Hematopoietic multipotent progenitor cell treated with erythropoietin and hydrocortisone succinate and interleukin-3 and kit ligand, for 8 days (in vitro differentiated cells): Measurements from ENCODE around the gene MS4A1.
"Not testable (repeated sequence)": the region's sequence is repeated elsewhere in the genome, so short reads cannot be mapped to it uniquely, and the experiment has no call there.

Experiments
- DNase-seq: peaks from one replicate; pipeline ENCODE4 v3.0.0-alpha.2; 2015

MS4A1 gene

DNA sequence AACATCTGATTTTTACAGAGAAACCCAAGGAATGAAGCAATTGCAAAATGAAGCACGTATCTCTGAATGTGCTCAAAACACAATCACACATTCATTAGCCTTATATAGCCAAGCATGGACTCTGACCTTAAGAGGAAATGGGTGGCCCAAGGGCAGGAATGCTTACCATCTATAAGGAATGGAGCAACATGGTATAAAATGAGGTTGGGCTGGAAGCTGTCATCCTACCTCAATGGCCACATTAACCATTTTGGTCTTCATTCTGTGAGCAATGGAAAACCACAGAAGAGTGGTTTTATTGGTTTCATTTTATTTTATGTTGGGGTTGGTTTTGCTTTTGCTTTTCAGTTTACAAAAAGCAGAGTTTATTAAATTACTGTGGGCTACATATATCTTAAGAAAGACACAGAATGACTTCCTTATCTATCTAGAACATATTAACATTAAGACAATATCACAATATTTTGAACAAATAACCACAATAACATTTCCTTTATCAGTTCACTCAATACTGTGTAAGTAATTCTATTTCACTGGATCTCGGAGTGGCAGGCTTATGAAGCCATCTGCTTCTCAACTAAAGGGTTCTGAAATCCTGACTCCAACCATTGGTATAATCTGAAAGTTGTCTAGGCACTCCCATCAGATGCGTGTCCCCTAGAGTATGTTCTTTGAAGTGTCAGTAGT is 48.7 kb downstream of the MS4A1 start:
- peak; percentile 16 for DNase-seq

DNA sequence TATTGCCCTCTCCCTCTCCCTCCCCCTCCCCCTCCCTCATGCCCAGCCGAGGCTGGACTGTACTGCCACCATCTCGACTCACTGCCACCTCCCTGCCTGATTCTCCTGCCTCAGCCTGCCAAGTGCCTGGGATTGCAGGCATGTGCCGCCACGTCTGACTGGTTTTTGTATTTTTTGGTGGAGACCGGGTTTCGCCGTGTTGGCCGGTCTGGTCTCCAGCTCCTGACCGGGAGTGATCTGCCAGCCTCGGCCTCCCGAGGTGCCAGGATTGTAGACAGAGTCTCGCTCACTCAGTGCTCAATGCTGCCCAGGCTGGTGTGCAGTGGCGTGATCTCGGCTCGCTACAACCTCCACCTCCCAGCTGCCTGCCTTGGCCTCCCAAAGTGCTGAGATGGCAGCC is 54.0 kb downstream of the MS4A1 start:
- not testable (repeated sequence) for DNase-seq

DNA sequence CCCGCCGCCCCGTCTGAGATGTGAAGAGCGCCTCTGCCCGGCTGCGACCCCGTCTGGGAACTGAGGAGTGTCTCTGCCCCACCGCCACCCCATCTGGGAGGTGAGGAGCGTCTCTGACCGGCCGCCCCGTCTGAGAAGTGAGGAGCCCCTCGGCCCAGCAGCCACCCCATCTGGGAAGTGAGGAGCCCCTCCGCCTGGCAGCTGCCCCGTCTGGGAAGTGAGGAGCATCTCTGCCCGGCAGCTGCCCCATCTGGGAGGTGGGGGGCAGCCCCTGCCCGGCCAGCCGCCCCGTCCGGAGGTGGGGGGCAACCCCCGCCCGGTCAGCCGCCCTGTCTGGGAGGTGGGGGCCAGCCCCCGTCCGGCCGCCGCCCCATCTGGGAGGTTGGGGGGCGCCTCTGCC is 54.6 kb downstream of the MS4A1 start:
- not testable (repeated sequence) for DNase-seq

DNA sequence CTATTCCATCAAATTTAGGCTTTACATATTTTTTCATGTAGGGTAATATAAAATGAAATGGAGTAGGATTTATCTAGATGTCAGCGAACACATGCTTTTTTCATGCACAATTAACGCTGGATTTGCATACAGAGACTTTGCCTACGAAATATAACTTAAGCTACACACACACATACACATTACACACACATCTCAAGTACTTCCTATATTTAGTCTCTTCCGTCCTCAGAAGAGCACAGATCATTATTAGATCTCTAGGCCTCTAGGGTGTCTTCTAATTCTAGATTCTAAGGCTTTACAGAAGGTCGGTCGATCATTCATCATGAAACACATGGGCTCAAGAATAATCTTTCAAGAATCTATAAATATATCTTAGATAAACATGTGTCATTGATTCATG is 55.7 kb downstream of the MS4A1 start:
- no peak for DNase-seq

DNA sequence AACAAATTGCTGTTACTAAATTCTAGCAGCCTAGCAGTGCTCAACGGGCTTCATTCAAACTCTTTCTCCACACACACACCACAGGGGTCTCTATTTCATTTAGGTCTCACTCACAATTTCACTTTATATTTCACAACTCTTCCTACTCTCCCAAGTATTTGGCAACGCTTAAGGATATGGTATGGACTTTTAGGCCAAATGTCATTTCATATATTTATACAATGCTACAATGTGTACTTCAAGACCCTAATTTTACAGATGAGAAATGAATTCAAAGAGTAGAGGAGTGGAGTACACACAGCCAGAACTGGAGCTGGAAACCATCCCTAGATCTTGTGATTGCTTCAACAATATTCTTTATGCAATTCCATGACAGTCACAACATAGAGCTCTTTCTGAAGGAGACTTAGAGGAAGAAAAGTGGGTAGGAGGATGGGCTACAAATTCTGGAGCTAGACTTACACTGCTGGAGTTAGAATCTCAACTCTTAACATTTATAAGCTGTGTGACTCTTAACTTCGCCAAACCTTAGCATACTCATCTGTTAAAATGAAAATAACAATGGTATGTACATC is 57.1 kb downstream of the MS4A1 start:
- no peak for DNase-seq

DNA sequence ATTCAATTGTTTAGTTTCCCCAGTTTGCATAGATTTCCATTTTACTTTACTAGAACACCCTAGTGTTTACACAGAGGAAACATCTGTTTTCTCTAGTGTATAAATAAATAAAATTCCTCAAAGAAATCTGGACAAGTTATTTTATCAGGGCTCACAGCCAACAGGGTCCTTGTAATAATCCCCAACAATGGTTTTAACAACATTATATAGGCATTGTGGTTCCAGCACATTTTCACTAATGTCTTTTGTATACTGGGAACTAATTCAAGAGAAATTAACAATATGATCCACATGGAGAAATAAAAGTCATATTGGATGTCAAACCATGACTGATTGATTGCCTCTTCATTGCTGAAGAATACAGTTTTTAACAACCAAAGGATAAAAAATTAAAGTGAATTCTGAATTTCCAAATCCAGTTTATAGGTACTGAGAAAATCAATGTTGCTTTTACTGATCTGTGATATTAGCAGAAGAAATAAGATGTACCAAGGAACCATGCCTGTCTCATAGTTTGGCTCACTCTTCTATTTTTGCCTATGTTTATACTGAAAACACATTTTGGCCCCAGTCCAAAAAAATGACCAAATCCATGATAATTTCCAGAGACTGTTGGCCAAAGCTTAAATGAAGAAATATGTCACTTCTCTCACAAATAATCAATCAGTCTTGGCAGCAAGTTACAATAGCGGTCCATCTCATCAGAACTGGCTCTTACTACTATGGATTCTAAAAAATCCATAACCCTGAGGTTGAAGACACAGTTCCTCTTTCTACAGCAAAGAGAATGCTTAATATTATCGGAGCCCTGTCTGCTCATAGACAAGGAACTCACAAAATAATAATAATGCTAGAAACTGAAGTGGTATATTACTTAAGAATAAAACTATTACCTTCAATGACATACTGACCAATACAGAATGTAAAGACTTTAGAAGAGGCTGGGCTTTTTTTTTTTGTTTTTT is 58.1 kb downstream of the MS4A1 start:
- no peak for DNase-seq

DNA sequence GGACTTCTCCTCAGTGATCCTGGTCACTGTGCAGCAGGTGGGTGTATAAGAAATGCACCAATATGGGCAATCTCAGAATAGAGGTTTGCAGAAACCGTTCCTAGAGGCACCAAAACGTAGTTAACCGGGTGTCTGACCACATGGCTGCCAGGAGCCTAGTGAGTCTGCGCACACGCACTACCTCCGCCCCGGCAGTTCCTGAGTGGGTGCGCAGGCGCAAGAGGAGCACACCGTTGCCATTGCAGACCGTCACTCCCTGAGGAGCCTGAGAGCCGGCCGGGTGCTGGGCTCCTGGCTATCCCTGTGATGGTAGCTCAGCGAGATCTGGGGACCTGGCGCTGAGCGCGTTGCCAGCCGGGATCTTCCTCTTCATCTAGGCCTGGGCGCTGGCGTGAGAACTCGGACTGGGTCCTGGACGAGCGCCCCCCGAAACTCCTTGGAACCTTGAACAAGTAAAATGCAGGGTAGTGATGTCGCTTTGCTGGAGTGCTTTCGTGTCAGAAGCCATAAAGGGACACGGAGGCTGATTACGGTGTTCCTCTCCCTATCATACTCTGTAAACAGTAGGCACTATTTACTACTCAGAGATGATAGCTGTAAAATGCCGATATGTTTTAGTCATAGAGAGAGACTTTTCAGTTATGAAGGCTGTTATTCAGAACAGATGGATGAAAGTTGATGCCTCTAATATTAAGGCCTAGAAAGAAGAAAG is 59.7 kb downstream of the MS4A1 start, which contains the start of gene MS4A13:
Gene MS4A13 (plus strand): TSS at position 249 of the 712 bp plus-strand sequence. CDS start 2,692 bp downstream, outside the sequence.
- no peak for DNase-seq
